K562 (cell line): Measurements from ENCODE around the gene FAM98C.

Experiments used
- CHD2 ChIP-seq: IDR thresholded peaks from 2 replicates; pipeline ENCODE4 v1.6.1; 2011; ENCODE audit warnings: low read depth, low read length
- EP300 ChIP-seq: IDR thresholded peaks from 2 replicates; pipeline ENCODE4 v1.6.1; 2012; ENCODE audit warnings: low read length, improper control_type of control experiment
- MAFF ChIP-seq: IDR thresholded peaks from 2 replicates; pipeline ENCODE4 v1.6.1; 2012; ENCODE audit warnings: low read length, improper control_type of control experiment
- POLR2AphosphoS5 ChIP-seq: IDR thresholded peaks from 2 replicates; pipeline ENCODE4 v1.6.1; 2011; ENCODE audit warnings: mild to moderate bottlenecking, low read depth, low read length, moderate library complexity; ENCODE audit not compliant: control insufficient read depth, insufficient read depth
- RAD51 ChIP-seq: fragments of 450-650 bp; IDR thresholded peaks from 2 replicates; pipeline ENCODE4 v1.7.1; 2016; ENCODE audit warnings: low read depth, mild to moderate bottlenecking, borderline replicate concordance
- SMAD2 ChIP-seq: fragments of 150-350 bp; IDR thresholded peaks from 2 replicates; pipeline ENCODE4 v1.6.1; 2014; ENCODE audit warnings: low read depth, mild to moderate bottlenecking, low read length
- TEAD1 ChIP-seq, 2 experiments: fragments of 450-650 bp in 1 of 2; sonication (generic) in 1 of 2; formaldehyde crosslinking; IDR thresholded peaks; 2 replicates each; pipeline versions ENCODE4 v1.4.0 to v1.8.0; 2020 to 2022; ENCODE audit warnings: mild to moderate bottlenecking in 2 of 2, missing genetic modification reagents in 1 of 2
- ZNF639 ChIP-seq, 2 experiments: fragments of 200-800 bp in 1 of 2; sonication (Bioruptor generic) in 1 of 2; sonication (generic) in 1 of 2; formaldehyde crosslinking in 1 of 2; IDR thresholded peaks in 1 of 2; conservative IDR thresholded peaks in 1 of 2; 2 replicates each; pipeline versions ENCODE4 v1.5.0 to v1.6.1; 2016 to 2020; ENCODE audit warnings: missing compliant biosample characterization in 1 of 2, missing genetic modification characterization in 1 of 2, missing genetic modification reagents in 1 of 2
- TF ChIP-seq, protein P1 (sequence below), 3 experiments: IDR thresholded peaks in 2 of 3; conservative IDR thresholded peaks in 1 of 3; 2 replicates each; pipeline ENCODE4 v1.5.1; 2011 to 2012; ENCODE audit warnings: low read length in 3 of 3, mild to moderate bottlenecking in 3 of 3, control low read depth in 2 of 3, improper control_type of control experiment in 1 of 3, inconsistent platforms in 1 of 3, low read depth in 1 of 3, mixed read lengths in 1 of 3, moderate library complexity in 1 of 3; ENCODE audit not compliant: insufficient read depth in 2 of 3

GRCh38 chr19:38392707-38393308 lies 10.1 kb upstream of the FAM98C start:
- TF ChIP-seq, protein P1, sequence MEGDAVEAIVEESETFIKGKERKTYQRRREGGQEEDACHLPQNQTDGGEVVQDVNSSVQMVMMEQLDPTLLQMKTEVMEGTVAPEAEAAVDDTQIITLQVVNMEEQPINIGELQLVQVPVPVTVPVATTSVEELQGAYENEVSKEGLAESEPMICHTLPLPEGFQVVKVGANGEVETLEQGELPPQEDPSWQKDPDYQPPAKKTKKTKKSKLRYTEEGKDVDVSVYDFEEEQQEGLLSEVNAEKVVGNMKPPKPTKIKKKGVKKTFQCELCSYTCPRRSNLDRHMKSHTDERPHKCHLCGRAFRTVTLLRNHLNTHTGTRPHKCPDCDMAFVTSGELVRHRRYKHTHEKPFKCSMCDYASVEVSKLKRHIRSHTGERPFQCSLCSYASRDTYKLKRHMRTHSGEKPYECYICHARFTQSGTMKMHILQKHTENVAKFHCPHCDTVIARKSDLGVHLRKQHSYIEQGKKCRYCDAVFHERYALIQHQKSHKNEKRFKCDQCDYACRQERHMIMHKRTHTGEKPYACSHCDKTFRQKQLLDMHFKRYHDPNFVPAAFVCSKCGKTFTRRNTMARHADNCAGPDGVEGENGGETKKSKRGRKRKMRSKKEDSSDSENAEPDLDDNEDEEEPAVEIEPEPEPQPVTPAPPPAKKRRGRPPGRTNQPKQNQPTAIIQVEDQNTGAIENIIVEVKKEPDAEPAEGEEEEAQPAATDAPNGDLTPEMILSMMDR (IDR thresholded peaks at IDR 0.05 in 2 of 3, conservative IDR thresholded peaks at IDR 0.05 in 1 of 3; ENCODE audit: insufficient read depth in 2 of 3, low read depth in 1 of 3, low read length in 3 of 3) = no peak
- no peak for TF ChIP-seq MAFF
- no peak for TF ChIP-seq RAD51
- TF ChIP-seq POLR2AphosphoS5 = no peak
- no peak for TF ChIP-seq EP300
- TF ChIP-seq CHD2 = no peak
- TF ChIP-seq ZNF639 (CRISPR knock-in tag; conservative IDR thresholded peaks at IDR 0.05 in 1 of 2, IDR thresholded peaks at IDR 0.05 in 1 of 2) = no peak
- no peak for TF ChIP-seq TEAD1 (CRISPR knock-in tag; IDR thresholded peaks at IDR 0.05)
- TF ChIP-seq SMAD2 = no peak
